RPMI7951 (cell line): ENCODE data around the gene MINAR1. TPM values are rescaled to one million over a fixed set of nuclear protein-coding genes. Genes with fewer than 3 reads are reported as not detected.
"Not testable (repeated sequence)": the region's sequence is repeated elsewhere in the genome, so short reads cannot be mapped to it uniquely, and the experiment has no call there.

Source experiments
- DNase-seq: peaks from one replicate; pipeline ENCODE4 v3.0.0-alpha.2; 2012; ENCODE audit warnings: low read depth
- total RNA-seq: library from RNA; depleted of rRNA; stranded (reverse); fragments of >200 nt; shearing (Covaris generic); gene quantifications from 2 replicates; pipeline ENCODE4 v1.2.3, GENCODE V29; 2014; rRNA removed

MINAR1 gene, protein sequence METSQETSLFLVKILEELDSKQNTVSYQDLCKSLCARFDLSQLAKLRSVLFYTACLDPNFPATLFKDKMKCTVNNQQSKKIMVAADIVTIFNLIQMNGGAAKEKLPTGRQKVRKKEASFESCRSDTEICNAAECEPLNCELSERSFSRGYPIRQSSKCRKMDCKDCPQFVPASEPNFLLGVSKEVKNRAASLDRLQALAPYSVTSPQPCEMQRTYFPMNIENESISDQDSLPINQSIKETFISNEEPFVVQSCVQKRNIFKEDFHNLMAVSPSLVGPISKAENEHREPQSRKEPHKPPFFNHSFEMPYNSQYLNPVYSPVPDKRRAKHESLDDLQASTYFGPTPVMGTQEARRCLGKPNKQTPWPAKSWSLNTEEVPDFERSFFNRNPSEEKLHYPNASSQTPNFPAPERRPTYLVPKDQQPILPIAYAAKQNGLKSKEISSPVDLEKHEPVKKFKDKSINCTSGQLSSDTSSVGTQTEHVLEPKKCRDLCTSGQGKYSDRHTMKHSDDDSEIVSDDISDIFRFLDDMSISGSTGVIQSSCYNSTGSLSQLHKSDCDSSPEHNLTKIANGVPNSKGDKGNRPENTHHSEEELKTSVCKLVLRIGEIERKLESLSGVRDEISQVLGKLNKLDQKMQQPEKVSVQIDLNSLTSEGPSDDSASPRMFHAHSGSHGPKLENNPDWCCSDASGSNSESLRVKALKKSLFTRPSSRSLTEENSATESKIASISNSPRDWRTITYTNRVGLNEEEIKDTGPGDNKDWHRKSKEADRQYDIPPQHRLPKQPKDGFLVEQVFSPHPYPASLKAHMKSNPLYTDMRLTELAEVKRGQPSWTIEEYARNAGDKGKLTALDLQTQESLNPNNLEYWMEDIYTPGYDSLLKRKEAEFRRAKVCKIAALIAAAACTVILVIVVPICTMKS
- 1.1 and 1.3 TPM in 2 replicates for total RNA-seq

DNA sequence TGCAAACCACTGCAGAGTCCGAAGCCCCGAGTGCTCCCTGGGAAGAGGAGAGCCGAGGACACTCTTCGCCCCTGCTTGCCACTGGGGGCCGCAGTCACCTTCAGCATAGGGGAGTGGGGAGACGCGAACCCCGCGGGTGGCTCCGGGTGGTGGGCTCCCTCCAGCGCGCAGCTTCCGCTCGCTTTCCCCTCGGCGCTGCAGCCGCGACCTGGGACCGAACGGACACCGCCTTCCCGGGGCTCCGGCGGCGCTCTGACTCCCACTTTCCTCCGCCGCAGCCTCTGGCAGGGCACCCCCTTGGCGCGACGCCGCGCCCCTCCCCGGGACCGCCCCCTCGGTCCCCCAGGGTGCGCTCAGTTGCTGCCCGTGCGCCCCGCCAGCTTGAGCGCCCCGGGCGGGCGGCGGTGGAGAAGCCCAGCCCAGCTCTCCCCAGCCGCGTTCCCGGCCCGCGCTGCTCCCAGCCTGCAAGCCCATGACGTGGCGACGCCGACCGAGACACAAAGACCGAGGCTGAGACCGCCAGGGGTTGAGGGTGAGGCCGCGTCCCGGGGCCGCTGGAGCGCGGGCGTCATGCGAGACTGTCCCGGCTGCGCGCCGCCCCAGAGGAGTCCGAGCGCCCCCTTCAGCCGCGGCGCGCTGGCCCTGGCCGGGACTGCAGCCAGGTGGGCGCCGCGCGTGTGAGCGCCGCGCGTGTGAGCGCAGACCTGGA, at the start of gene MINAR1:
MINAR1 (plus strand) TSS at position 701 of the 709 bp plus-strand sequence. CDS start 23,812 bp downstream, outside the sequence.
- peak; percentile 60 for DNase-seq

DNA sequence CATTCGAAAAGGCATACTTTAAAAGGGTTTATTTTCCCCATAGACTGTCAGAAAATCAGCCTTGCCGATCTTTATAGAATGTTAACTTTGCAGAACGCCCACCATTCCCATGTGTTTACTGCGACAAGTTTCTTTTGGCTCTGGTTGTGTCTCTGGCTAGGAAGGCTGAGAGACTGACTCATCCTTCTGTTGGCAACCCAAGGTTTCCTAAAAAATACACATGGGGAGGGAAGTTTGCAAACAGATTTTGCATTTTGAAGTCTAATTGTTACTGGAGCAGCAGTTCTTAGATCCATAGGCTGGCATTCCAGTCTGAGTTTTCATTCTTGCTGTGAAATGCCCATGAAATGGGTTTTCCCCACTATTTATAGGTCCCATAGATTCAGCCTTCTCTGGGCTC, 37.9 kb upstream of the MINAR1 start:
- no peak for DNase-seq

DNA sequence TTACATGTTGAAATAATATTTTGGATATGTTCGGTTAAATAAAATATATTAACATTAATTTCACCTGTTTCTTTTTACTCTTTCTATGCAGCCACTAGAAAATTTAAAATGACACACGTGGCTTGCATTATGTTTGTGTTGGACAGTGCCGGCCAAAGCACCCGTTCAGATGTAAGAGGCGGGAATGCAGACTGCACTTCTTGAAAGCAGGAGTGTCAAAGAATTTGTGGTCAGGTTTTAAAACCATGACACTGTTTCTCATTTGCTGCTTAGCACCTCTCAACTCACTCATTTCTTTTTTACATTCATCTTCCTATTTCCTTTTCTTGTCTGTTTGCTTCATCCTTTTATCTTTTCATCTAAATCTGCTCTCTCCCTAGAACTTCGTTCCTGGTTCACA, 35.3 kb upstream of the MINAR1 start:
- no peak for DNase-seq

DNA sequence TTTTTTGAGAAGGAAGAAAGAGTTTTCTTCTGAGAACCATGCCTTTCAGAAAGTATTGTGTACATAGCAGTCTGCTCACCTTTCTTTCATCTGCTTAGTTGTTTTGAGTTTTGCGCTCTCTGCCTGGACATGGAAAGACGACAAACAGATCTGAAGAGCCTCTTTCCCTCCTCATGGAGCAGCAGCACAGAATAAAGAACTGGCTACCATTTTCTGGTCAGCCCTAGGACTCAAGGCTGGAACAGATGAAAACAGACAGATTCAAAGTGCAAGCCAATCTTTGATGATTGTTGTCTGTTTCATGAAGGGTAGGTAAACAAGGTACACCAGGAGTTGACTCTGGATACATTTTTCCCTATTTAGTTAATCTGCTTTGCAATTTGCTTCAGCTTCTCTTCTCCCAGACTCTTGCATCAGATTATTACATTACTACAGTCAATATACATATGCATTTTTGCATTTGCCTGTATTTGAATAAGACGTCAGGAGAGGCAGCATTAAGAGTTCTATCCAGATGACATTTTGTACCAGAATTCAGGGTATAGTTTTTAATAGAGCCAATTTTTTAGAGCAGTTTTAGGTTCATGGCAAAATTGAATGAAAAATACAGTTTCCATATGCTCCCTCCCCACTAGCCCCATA, 34.7 kb upstream of the MINAR1 start:
- no peak for DNase-seq

DNA sequence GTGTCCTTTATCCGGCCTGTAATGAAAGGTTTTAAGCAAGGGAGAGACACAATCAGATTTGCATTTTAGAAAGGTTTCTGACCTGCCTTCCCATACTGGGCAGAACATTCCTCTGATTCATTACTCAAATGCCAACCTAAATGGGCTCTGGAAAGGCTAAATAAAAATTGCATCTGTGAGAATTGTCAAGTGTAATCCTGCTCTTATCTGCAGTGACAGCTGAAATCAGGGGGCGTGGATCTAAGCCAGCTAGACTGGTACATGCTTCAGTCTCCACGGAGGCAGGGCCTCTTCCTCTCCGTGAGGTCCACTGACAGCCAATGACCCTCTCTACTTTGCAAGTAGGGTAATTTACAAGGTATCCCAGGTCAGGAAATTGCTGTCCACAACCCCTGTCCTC, 32.5 kb upstream of the MINAR1 start:
- DNase-seq: no peak

DNA sequence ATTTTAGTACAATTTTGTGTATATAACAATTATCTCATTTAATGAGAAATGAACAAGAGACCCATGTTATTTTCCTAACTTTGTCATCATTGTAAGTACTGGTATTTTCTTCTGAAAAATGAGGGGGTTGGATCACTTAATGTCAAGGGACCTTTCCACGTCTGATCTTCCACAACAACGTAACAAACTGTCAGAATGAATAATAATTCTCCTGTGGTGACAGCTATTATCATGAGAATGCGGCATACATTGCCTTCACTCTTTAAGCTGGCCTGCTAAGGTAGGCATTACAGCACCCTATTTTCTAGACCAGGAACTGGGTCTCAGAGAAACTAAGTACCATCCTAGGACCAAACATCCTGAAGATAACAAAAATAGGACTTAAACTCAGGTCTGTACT, 31.5 kb upstream of the MINAR1 start:
- no peak for DNase-seq

DNA sequence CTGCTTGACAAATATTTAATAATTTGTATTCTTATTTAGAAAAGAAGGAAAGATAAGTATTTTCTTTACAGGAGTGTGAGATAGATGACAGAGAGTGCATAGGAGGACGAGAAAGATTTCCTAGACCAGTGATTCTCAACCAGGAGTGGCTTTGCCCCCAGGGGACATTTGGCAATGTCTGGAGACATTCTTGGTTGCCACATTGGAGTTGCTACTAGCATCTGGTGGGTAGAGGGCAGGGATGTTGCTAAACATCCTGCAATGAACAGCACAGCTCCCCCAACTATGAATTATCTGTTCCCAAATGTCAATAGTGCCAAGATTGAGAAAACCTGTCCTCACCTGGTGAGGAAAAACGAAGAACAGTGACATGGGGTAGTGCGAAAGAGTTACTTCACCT, 30.8 kb upstream of the MINAR1 start:
- DNase-seq: peak; percentile 7

DNA sequence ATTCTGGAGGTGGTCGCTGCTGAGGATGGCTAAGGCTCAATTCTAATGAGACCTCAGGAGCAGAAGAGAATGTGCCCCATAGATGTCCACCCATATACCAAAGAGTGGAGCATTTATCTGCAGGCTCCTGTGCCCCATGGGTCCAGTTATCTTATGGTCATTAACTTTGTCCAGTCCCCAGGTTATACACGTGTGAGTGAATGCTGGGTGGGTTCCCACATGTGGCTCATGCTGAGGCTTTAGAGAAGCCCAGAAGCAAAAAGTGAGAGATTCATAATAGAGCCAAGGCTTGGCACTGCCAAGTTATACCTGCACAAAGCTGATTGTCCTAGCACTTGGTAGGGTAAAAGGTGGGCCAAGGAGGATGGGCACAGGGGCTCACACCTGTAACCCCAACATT, 30.0 kb upstream of the MINAR1 start:
- DNase-seq: no peak

DNA sequence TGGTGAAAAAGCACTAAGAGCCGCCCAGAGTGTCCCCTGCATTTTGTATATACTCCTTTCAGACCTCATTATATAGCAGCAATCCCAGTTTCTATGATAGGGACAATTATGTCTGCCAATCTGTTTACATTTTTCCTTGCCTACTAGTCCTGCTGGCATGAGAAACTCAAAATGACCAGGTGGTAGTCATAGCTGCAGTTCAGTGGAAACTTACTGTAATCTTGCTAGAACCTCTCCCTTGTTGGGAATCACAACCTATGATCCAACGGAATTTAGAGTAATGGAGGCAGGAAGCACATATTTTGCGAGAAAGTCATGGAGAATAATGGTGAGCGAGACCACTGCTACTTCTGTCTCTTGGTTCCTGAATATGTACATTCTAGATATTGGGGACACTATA, 28.6 kb upstream of the MINAR1 start:
- no peak for DNase-seq

DNA sequence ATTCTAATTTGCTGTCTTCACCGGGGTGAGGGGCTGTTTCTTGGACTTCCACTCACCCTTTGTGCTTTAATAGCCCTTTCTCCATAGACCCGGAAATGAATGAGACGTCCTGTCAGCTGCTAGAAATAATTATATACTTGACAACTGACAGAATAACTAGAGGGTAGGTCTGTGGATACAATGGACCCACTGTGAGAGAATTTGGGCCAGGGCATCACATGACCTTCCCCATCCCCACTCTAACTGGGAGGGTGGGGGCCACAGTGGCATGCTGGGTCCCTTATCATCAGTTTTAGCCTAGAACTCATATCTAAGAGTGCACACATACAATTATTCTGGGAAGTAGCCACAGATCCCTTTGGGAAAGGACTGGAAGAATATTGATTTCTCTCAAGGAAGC, 25.9 kb upstream of the MINAR1 start:
- peak; percentile 3 for DNase-seq

DNA sequence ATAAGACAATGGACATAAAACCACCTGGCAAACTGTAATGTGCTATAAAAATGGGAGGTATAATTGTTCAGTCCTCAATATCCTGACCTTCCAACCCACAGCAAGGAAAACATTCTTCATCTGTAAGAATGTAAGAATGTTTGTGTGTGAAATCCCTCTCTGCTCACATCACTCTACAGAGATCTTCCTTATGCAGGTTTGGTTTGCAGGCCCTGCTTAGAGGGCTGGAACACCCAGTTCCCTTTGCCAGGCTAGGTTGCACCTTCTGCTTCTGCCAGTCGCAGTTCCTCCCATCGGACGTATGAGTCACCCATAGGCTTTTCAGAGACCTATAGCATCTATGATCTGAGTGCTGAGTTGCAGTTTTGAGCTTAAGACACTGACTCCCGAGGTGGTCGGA, 24.1 kb upstream of the MINAR1 start:
- DNase-seq: no peak

DNA sequence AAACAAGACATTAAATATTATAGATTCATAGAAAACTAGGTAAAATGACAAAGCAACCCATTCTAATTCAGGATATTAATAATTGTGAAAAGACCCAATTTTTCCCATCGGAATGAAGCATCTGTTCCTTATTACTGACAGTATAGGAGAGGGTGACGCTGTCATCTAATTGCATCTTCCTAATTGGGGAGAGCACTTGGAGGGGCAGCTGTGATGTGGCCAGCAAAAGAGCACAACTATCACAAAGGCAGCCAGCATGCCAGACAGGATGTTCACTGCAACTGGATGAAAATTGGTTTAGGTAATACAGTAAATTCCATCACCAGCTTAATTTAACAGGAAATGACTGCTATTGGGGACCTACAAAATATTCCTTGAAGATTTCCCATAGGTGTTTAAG, 21.9 kb upstream of the MINAR1 start:
- no peak for DNase-seq

DNA sequence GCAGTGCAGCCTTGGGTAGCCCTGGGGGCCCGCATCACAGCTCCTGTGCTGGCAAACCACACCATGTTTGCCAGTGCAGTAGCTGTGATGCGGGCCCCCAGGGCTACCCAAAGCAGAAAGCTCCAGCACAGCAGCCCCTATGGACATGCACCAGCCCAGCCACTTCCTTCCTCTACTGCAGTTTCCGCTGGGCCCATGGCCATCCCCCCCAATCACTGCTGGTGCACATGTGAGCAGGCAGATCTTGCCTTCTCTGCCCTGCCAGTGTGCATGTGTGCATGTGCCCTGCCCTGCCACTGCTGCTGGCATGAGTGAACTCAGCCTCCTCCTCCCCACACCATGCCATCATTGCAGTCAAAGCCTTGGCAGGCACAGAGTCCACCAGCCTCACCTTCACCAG, 20.1 kb upstream of the MINAR1 start:
- no peak for DNase-seq

DNA sequence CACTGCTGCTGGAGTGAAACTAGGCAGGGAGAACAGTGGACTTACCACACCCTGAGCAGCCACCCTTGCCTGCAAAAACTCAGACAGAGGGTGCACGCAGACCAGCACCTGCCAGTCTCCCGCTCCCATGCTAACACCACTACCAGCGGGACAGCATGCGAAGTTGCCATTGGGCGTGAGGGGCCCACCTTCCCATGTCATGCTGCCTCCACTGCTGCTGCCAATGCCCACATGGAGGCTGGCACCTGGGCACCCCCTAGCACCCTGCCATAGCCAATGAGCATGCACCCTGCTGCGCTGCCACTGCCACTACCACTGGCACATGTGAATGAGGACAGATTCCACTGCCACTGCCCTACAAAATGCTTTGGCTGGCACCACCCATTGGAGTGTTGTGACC, 19.7 kb upstream of the MINAR1 start:
- DNase-seq: no peak

DNA sequence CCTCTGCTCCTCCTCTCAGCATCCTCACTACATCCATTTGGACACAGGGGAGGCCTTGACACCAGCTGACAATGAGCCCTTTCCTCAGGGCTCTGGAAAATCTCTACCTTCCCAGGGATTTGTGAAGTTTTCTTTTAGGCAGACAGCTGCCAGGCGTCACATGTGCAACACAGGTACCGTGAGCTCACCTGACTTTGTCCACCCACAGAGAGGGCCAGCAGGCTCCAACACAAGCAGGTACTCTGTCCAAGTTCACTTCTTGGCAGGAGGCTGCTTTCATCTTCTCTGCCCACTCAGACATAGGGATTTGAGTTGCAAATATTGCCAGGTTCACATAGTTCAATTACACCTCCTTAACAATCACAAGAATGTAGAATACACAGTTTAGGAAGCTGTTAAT, 15.3 kb upstream of the MINAR1 start:
- no peak for DNase-seq

DNA sequence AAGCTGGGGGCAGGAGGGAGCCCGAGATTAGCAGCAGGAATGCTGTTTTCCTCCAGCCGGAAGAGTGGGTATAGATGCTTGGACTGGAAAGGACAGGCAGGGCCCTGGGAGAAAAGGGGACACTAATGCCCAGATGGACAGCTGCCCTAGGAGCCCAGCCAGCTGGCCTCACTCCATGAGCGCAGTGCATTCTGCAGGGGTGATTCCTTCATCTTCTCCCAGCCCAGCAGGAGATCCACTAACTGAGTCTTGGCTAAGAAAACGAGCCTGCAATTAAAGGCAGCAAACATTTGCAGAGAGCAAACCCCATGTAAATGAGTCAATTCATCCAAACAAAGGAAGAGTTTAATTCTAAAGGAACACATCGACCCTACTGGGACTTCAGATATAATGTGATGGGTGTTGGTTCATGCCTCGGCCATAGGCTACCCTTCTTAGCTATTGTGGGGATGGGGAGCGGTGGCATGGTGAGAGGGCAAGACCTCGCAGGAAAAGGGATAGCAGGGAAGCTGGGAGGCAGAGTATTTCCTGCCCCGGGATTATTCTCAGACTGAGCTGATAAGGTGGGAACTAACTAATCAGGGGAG, 13.3 kb upstream of the MINAR1 start:
- DNase-seq: no peak

DNA sequence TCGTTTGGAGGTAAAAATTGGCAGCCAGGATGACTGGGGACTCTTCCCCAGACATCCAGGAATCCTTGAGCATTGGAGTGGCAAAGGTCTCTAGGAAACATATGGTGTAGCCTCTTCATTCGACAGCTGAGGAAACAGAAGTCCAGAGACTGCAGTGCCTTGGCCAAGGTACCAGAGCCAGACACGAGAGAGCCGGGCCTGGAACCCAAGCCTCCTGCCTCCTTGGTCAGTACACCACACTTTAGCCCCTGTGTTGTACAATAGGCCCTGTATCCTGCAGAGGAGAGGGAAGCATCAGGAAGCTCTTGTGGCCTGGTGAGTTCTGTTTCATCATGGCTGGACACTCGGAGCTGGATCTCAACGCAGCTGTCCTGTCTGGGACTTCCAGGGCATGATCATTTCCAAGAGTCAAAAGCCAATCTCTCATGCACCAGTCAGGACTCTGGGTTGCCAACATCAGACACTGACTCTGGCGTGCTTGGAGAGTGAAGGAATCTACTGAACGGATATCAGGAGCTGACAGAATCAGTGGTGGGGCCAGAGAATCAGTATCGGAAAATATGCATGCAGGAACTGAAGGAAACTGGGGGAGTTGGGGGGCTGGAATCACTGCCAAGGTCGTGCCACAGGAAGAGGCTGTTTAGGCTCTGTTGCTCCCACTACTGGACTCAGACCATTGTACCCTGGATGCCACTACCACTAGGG, 6.4 kb upstream of the MINAR1 start:
- DNase-seq: no peak

DNA sequence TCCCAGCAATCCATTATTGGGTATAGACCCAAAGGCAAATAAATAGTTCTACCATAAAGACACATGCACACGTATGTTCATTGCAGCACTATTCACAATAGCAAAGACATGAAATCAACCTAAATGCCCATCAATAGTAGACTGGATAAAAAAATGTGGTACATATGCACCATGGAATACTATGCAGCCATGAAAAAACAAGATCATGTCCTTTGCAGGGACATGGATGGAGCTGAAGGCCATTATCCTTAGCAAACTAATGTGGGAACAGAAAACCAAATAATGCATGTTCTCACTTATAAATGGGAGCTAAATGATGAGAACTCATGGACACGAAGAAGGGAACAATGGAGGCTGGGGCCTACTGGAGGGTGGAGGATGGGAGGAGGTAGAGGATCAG, 5.2 kb upstream of the MINAR1 start:
- DNase-seq: not testable (repeated sequence)

DNA sequence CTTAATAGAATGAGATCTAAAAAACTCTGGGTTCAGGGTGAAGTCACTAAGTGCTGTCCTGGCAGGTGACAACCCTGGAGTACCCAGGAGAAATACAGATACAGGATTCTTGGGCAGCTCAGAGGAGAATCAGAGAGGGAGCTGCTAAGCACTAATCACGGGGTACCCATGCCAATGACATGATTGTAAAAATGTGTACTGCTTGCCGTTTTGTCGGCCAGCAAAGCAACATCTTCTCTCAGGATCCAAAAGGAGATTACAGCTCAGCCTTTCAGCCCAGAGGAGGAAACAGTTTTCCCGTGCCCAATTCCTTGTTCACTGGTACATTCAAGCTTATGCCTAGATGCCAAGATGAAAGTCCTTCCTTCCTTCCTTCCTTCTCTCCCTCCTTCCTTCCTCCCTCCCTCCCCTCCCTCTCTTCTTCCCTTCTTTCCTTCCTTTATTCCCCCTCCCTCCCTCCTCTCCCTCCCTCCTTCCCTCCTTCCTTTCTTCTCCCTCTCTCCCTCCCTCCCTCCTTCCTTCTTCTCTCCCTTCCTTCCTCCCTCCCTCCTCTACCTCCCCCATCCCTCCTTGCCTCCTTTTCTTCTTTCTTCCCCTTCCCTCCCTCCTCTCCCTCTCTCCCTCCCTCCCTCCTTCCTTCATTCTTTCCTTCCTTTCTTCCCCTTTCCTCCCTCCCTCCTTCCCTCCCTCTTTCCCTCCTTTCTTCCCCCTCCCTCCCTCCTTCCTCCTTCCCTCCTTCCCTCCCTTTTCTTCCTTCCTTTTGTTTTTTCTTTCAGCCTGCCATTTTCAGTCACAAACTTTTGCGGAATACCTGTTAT, 4.1 kb upstream of the MINAR1 start:
- DNase-seq: no peak
